HG03135 (cell line): ENCODE data around the gene TCAIM.
"Not testable (repeated sequence)": the region's sequence is repeated elsewhere in the genome, so short reads cannot be mapped to it uniquely, and the experiment has no call there.

Source experiments
- ATAC-seq: cut with Tn5 transposase; IDR thresholded peaks from one replicate; pipeline ENCODE4 v1.9.1; 2021; ENCODE audit warnings: mild to moderate bottlenecking, moderate library complexity; ENCODE audit not compliant: unreplicated experiment

TCAIM gene

DNA sequence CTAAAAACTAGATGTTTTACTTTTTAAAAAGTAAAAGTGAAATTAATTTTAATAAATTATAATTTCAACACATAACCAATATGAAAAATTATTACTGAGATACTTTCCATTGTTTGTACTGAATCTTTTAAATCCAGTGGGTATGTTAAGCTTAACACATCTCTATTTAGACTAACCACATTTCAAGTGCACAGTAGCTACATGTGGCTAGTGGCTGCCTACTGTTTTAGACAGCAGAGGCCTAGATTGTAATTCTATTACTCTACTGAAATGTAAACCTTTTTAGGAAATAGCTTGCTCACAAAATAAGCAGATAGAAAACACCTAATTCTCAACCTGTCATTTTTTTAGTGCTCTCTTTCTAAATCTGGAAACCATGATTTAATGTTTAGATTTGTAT, 4.9 kb downstream of the TCAIM start:
- ATAC-seq, result no peak

DNA sequence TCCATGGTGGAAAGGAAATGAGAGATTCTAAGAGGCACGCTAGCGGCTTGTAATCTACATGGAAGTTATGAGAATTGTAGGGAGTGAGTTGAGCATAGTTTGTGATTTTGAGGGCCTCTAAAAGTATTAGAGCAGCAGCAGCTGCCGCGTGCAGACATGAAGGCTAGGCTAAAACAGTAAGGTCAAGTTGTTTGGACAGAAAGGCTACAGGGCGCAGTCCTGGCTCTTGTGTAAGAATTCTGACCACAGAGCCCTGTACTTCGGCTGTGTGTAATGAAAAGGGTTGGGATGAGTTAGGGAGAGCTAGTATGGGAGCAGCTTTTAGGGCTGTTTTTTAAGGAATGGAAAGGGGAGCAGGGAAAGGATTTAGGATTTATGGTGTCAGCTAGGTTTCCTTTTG, 8.0 kb downstream of the TCAIM start:
- ATAC-seq, result not testable (repeated sequence)

DNA sequence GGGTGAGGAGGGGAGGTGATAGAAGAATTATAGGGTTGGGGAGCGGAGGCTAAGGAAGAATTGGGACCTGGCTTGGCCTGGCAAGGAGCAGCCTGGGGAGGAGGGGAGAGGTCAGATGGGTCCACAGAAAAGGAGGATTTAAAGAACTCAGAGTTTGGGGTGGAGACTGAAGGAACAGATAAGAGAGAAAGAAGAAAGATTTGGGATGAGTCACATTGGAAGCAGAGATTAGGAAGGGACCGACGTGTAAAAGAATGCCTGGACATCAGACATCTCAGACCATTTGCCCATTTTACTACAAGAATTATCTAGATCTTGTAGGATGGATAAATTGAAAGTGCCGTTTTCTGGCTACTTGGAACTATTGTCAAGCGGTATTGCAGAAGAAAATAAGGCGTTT, 10.4 kb downstream of the TCAIM start:
- ATAC-seq, result no peak

DNA sequence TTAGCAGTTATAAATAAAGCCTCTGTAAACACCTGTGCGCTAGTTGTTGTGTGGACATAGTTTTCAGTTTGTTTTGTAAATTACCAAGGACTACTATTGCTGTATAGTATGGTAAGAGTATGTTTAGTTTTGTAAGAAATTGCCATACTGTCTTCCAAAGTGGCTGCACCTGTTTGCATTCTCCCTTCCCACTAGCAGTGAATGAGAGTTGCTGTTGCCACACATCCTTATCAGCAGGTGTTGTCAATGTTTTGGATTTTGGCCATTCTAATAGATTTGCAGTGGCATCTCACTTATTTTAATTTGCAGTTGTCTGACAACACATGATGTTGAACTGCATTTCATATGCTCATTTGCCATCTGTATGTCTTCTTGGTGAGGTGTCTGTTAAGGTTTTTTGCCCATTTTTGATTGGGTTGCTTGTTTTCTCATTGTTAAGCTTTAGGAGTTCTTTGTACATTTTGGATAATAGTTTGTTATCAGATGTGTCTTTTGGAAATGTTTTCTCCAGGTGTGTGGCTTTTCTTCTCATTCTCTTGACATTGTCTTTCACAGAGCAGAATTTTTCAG, 14.9 kb downstream of the TCAIM start:
- no peak for ATAC-seq

DNA sequence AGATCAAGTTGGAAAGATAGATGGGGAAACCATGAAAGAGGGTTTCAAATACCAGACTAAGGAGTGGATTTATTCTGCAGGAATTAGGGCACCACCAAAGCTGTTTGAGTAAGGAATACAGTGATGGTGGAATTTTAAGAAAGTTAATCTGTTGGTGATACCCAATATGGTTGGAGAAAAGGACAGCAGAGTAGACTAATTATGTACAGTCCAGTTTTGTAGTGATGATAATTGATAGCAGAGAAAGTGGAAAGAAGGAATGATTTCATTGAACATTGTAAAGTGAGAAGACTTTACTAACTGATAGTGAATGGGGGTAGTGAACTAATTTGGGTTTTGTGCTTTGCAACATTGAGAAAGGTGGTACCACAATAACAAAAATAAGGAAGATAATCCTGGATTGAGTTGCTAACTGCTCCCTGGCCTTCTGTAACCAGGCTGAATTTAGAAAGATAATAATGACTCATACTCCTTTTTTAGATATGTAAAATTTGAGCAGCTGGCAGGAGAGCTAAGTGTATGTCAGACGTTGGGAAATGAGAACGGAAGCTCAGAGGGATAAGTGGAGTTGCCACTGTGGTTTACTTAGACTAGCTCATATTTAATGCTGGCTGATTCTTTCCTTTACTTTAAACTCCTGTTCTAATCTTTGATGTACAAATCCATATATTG, 16.9 kb downstream of the TCAIM start:
- ATAC-seq, result no peak

DNA sequence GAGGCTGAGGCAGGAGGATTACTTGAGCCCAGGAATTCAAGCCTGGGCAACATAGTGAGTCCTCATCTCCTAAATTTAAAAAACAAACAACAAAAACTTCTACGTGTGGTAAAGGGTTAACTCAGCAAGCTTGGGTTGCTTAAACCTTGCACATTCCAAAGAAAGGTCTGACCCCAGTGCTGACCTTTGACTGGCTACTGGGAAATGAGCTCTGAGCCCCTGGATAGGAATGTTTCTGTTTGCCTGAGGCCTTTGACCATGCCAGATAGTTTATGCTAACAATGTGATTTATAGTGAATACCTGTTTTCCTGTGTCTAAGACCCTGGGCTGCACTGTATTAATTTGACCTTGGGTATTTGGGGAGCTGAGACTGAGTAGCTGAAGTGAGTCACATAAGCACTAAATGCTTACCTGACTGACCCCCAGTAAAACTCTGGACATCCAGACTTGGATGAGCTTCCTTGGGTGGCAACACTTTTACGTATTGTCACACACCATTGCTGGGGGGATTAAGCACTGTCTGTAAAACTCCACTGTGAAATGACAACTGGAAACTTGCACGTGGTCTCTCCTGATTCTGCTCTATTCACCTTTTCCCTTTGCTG, 20.7 kb downstream of the TCAIM start:
- no peak for ATAC-seq

DNA sequence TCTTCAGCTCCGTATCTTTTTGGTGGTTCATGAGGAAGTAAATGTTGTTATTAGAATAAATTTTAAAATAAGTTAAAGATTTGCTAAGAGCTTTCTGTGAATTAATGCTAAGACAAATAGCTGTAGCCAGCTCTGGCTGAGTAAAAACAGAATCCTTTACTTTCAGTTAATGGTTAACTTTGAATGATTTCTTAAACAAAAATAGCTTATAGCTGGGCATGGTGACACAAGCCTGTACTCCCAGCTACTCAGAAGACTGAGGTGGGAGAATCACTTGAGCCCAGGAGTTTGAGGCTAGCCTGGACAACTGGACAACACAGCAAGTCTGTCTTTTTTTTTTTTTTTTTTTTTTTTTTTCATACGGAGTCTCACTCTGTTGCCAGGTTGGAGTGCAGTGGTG, 25.0 kb downstream of the TCAIM start:
- ATAC-seq, result no peak

DNA sequence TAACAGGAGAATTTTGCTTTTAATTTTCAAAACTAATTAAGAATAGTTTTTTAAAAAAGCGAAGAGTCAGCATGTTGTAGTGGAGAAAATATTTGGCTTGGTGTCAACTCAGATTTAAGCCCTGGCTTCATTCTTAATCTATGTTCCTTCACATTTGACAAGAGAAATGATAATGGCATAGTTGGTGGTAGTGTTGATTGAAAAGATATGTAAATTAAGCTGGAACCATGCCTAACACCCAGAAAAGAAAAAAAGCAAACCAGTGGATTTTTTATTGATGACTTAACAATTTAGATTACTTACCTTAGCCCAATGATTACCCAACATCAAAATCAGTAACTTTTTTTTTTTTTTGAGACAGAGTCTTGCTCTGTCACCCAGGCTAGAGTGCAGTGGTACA, 27.4 kb downstream of the TCAIM start:
- no peak for ATAC-seq

DNA sequence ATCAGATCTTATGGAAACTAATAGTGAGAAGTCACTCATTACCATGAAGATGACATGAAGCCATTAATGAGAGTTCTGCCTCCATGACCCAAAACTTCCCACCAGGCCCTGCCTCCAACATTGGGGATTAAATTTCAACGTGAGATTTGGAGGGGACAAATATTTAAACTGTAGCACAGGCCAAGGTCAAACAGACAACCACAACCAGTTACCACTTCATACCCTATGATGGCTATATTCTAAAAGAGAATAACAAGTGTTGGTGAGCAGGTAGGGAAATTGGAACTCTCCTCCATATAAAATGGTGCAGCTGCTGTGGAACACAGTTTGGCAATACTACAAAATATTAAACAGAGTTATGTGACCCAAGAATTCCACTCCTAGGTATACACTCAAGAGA, 36.9 kb downstream of the TCAIM start:
- ATAC-seq, result no peak

DNA sequence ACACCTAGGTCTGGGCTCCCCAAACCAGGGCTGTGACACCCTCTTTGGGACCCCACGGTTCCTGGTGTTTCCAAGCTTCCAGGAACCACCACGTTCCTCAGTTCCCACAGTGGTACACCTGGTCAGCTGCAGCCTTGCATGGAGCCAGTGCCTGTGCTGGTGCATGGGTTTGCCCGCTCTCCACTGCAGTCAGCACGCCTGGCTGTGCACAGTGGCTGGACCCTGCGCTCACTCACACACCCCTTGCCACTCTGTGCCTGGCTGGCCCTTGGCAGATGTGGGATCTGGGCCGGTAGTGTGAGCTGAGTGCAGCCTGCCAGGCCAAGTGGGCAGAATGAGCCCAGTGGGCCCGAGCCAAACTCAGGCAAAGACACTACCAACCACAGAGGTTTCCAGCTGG, 48.8 kb downstream of the TCAIM start:
- no peak for ATAC-seq

DNA sequence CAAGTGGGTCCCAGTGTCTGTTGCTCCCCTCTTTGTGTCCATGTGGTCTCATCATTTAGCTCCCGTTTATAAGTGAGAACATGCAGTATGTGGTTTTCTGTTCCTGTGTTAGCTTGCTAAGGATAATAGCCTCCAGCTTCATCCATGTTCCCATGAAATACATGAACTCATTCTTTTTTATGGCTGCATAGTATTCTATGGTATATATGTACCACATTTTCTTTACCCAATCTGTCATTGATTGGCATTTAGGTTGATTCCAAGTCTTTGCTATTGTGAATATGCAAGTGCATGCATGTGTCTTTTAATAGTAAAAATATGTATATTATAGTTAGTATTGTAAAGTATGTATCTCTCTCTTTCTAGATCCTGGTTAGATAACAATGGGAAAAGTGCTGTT, 53.9 kb downstream of the TCAIM start:
- no peak for ATAC-seq

DNA sequence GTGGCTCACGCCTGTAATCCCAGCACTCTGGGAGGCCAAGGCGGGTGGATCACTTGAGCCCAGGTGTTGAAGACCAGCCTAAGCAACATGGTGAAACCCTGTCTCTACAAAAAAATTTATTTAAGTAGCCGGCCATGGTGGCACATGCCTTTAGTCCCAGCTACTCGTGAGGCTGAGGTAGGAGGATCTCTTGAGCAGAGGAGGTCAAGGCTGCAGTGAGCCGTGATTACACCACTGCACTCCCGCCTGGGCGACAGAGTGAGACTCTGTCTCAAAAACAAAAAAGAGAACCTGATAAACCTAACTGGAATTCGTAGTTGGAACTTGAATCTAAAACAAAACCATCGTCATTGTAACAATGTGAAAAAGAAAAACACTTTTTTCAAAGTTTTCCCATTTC, 57.1 kb downstream of the TCAIM start:
- ATAC-seq, result no peak

DNA sequence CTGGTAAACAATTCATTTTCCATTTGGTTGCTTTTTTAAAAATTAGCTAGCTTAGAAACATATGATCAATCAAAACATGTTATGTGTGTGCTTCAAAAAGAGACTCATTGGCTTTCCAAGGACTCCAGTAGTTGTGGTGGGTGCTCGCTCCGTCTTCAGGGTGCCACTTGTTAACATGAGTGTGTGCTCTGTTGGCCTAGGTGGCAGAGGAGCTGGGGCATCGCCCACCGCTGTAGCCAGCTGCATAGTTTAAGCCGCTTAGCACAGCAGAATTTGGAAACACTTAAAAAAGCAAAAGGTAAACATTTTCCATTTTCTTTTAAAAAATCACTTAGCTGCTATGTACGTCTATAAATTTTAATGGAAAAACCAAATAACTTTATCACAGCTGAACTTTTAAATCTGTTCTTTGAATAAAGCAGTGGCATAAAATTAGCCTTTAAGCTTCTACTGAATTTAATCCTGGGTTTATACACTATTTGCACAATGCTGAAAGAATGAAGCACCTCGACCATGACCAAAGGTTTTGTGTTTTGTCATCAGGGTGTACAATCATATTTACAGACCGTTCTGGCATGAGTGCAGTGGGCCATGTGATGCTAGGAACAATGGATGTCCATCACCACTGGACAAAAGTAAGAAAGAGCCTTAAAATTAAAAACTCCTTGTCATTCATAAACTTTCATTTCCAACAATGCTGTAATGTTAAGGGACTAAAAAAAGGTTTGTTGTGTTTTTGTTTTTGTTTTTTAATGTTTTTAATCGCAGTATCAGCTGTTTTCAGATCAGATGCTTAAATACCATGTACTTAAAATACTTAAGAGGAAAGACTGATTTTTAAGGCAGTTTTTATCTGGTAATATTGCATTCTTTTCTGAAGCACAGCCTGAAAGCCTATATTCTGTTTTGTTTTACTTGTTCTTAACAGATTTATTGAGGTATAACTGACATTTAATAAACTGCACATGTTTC, 57.9 kb downstream of the TCAIM start:
- no peak for ATAC-seq

DNA sequence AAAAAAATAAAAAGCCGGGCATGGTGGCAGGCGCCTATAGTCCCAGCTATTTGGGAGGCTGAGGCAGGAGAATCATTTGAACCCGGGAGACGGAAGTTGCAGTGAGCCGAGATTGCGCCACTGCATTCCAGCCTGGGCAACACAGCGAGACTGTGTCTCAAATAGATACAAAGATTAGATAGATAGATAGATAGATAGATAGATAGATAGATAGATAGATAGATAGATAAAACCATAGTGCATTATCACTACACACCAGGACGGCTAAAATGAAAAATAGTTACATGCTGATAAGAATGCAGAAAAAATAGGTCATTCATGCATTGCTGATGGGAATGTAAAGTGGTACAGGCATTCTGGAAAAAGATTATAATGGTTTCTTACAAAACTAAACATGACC, 59.7 kb downstream of the TCAIM start:
- ATAC-seq, result not testable (repeated sequence)

DNA sequence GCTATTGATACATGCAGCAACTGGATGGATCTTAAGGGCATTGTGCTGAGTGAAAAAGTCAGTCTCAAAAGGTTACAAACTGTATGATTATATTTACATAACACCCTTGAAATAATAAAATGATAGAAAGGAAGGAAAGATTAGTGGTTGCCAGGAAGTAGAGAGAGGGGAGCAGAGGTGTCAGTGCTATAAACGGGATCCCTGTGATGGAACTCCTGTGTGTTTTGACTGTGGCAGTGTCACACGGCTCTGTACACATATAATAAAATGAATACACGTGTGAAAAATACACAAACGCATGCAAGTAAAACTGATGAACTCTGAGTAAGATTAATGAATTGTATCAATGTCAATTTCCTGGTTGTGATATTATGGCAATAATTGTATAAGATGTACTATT, 60.3 kb downstream of the TCAIM start:
- ATAC-seq, result no peak

DNA sequence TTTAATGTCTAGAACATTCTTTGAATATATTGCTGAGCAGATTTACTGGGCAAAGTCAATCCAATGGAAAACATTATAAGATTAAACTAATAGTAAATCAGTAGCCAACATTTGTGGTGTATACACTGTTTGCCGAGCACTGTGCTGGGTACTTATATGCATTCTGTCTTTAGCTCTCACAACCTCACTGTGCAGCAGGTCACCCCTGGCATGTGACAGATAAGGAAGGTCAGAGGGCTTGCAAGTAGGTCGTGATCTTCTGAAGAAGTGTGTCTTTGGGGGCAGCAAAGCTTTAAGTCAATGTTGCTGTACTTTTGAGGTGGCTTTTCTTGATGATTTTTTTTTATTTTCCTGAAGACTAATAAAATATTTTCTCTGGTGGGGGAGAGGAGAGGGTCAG, 62.2 kb downstream of the TCAIM start:
- no peak for ATAC-seq

DNA sequence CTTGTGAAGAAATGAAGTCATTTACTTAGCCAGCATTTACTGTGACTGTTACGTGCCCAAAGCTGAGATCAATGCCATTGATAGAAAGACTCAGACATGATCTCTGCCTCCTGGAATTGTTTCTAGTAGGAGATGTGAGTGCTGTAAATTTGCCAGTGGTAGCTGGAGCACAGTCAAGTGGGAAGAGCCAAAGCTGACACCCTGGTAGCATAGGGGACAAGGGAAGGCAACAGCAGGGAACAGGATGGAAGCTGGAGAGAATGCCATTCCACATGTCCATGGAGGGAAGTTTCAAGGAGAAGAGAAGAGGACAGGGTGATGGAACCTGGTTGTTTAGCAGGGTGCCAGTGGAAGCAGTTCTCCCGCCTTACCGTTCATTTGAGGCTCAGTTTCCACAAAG, 64.0 kb downstream of the TCAIM start:
- no peak for ATAC-seq

DNA sequence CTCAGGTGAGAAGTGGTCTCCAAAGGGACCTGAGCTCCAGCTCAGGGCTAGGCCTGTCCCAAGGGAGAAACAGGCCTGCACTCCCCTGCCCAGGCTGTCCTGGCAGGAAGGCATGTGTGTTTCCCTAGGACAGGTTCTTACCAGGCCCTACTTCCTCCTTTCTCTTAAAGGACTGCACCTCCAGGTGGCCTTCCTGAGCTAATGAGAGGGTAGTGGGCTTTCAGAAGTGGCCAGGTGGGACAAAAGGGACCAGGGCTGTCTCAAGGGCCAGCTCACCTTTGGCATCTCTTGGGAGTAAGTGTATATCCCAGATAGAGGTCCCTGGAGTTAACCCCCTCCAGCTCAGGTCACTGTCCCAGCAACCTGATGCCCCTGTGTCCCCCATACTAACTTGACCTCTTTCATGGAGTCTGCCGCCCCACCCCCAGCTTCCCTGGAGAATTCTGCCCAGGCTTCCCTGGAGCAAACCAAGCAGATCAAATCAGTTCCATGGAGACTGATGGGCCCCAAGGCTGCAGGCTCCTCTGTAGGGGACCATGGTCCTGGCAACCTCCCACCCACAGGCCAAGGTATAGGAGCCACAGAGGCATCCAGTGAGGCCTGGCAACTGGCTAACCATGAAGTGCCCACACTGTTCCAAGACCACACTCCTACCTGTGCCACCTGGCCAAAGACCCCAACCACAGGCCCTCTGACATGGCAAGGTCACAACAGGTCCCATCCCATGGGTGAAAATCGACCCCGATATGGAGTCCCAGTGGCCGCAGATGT, 71.3 kb downstream of the TCAIM start:
- ATAC-seq, result no peak

DNA sequence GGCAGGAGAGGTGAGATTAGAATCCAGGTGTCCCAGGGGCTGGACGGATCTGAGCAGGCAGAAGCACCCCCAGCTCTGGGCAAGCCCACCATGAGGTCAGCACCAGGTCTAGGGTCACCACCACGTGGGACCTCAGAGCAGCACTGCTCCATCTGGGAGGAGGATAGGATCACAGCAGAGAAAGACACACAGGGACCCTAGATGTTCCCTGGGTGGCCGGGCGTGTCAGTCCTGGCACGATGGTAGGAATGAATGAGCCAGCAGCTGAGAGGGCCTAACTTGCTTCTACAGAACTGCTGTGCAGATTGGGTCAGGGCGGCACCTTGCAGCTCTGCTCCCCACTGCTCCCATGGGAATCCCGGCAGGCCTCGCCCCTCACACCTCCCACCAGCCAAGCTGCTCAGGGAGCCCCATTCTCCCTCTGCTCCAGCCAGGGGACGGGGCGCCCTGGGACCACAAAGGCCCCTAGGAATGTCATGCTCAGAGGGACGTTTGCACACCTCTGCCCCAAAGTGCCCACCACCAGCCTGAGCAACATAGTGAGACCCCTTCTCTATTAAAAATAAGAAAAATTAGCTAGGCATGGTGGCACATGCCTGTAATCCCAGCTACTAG, 72.6 kb downstream of the TCAIM start:
- no peak for ATAC-seq

DNA sequence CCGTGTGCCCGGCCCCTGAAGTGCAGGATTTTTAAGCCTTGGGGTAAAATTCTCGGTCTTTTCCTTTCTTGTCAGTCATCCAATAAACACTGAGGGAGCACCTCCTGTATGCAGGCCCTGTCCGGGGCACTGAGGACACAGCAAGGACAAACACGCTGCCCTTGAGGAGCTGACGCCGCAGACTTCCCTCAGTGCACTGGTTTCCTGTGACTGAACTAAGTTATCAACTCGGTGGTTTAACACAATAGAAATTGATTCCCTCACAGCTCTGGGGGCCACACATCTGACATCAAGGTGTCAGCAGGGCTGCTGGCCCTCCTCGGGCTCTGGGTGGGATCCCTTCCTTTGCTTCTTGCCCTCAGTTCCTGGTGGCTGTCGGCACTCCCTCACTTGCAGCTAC, 73.8 kb downstream of the TCAIM start:
- no peak for ATAC-seq
